Nephron (organoid): ENCODE results near the gene ANXA2R.
"Not testable (repeated sequence)": the region's sequence is repeated elsewhere in the genome, so short reads cannot be mapped to it uniquely, and the experiment has no call there.

Experiments used
- H3K27ac Mint-ChIP-seq, 3 experiments: 2 replicates each; pipeline ENCODE4 v1.8.0; 2020; ENCODE audit warnings: mixed read lengths in 3 of 3, mild to moderate bottlenecking in 2 of 3, moderate library complexity in 1 of 3
- H3K27me3 Mint-ChIP-seq: 2 replicates; pipeline ENCODE4 v1.8.0; 2021; ENCODE audit warnings: low read depth, mild to moderate bottlenecking, moderate library complexity, mixed read lengths
- H3K36me3 Mint-ChIP-seq: 2 replicates; pipeline ENCODE4 v1.8.0; 2020; ENCODE audit warnings: low read depth, mixed read lengths
- H3K4me1 Mint-ChIP-seq: 2 replicates; pipeline ENCODE4 v1.8.0; 2020; ENCODE audit warnings: mixed read lengths
- H3K4me3 Mint-ChIP-seq, 3 experiments: 2 replicates each; pipeline ENCODE4 v1.8.0; 2020; ENCODE audit warnings: mild to moderate bottlenecking in 3 of 3, mixed read lengths in 3 of 3, moderate library complexity in 2 of 3
- H3K9me3 Mint-ChIP-seq: 2 replicates; pipeline ENCODE4 v1.8.0; 2020; ENCODE audit warnings: mixed read lengths
- TF ChIP-seq, protein P1 (sequence below), 3 experiments: fragments of 200-600 bp; sonication (generic); IDR thresholded peaks; one replicate each; pipeline ENCODE4 v1.5.0; 2021; ENCODE audit warnings: antibody characterized with exemption in 3 of 3; ENCODE audit not compliant: unreplicated experiment in 3 of 3

ANXA2R gene

DNA sequence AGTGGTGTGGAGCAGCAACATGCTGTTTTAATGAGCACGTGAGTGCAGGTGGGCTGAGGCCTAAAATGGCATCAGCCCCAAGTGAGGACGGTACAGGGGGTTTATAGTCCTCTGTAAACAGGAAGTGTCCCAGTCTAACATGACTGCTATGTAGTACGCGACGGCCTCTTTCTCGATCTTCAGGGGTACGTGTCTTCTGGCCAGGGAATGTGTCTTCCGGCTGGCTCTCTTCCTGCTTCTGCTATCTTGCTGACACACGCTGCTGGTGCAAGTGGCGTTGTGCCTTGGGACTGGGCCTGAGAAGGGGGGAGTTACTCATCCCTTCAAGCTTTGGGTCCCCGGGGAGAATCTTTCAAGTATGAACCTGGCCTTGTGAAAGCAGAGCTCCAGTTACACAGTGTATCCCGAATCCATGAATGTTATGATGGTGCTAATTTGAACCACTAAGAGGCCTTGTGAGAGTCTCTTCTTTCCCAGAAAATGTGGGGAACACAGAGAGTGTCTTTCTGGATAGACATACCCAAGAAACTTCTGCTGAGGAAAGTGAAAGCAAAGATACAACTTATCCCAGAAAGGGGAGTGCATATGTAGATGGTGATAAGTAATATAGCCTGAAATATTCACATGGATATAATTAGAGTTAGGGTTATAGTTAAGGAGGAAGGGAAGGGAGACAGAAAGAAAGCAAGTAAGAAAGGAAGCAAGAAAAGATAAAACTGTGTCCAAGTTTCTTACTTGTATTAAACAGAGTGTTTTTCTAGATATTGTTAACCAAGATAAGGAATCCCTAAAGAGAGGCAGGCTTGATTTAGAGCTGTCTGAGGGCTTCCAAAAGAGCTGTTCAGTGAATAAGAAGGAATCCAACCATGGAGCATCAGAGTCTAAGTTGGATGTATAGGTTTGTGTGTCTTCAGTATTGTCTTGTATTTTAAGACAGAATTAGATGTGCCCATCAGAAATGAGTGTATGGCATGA lies 35.5 kb upstream of the ANXA2R start:
- peaks cover 13% of the 10 kb centered on the region for H3K4me1 Mint-ChIP-seq
- H3K27me3 Mint-ChIP-seq = peaks cover 3% of the 10 kb centered on the region
- no peaks in the 10 kb centered on the region for H3K9me3 Mint-ChIP-seq
- no peak overlapping the region for H3K4me3 Mint-ChIP-seq
- H3K27ac Mint-ChIP-seq = peak overlapping the region; percentile 10 to 48 (median 13)
- H3K36me3 Mint-ChIP-seq = peaks cover 65% of the 10 kb centered on the region
- TF ChIP-seq, protein P1, sequence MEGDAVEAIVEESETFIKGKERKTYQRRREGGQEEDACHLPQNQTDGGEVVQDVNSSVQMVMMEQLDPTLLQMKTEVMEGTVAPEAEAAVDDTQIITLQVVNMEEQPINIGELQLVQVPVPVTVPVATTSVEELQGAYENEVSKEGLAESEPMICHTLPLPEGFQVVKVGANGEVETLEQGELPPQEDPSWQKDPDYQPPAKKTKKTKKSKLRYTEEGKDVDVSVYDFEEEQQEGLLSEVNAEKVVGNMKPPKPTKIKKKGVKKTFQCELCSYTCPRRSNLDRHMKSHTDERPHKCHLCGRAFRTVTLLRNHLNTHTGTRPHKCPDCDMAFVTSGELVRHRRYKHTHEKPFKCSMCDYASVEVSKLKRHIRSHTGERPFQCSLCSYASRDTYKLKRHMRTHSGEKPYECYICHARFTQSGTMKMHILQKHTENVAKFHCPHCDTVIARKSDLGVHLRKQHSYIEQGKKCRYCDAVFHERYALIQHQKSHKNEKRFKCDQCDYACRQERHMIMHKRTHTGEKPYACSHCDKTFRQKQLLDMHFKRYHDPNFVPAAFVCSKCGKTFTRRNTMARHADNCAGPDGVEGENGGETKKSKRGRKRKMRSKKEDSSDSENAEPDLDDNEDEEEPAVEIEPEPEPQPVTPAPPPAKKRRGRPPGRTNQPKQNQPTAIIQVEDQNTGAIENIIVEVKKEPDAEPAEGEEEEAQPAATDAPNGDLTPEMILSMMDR (IDR thresholded peaks at IDR 0.05; ENCODE audit: unreplicated experiment in 3 of 3) = no peak

DNA sequence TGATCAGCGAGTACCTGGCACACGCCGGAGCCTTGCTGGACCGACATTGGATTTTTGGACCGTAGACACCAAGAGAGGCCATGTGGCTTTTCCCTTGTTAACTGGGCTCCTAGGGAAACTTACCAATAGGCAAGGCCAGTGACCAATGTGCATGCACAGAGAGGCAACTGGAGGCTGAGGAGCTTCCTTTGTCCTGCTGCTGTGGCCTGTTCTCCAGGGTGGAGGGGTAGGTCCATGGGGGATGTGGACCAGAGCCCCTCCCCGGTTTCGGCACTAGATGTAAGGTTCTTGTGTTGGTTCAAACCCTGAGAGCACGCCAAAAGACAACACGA lies 34.8 kb upstream of the ANXA2R start:
- Mint-ChIP-seq H3K27me3 (peaks cover 3% of the 10 kb centered on the region), H3K27ac (peak overlapping the region in 1 of 3 experiments; percentile 10), H3K4me1 (peaks cover 16% of the 10 kb centered on the region), H3K4me3 (no peak overlapping the region), H3K36me3 (peaks cover 67% of the 10 kb centered on the region), H3K9me3 (no peaks in the 10 kb centered on the region)
- TF ChIP-seq, protein P1 (IDR thresholded peaks at IDR 0.05; ENCODE audit: unreplicated experiment in 3 of 3) = no peak

DNA sequence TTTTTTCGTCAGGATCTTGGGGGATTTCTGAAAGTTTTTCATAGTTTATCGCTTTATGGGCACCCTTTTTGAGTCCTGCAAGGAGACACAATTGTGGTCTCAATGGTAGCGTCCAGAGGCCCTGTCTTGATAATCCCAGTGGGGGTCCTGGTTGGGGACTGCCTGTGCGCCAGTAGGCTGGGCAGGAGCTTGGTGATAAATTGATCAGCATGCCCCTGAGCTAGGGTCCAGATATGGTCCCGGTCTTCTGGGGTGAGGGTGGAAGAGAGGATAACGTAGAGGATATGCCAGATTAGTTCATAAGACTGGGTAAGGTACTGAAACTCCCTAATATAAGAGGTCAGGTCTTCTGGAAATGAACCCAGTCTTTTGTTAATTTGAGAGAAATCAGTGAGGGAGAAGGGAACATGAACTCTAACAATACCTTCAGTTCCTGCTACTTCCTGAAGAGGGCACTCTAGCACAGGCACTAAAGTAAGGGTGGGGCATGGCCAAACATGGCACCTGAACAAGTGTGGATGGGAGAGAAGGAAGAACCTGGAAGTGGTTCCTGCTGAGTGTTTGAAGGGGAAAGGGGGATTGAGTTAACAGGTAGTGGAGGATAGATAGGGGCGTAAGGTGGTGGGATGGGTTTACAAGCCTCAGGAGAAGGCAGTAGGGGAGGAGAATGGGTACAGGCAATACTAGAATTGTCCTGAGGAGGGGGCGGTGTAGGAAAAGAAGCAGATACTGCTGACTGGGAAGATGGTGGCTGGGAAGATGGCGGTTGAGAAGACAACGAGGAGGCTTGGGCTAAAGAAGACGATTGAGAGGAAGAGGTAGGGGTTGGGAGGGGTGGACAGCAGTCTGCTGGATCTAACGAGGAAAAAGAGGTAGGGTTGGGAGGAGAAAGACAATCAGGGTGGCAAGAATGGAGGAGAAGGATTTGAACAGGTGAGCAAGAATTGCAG lies 33.8 kb upstream of the ANXA2R start:
- TF ChIP-seq, protein P1 (IDR thresholded peaks at IDR 0.05; ENCODE audit: unreplicated experiment in 3 of 3) = peak in 1 of 3 experiments; percentile 20
- Mint-ChIP-seq H3K27ac (no peak overlapping the region), H3K4me3 (no peak overlapping the region), H3K9me3 (no peaks in the 10 kb centered on the region), H3K36me3 (peaks cover 66% of the 10 kb centered on the region), H3K27me3 (peaks cover 3% of the 10 kb centered on the region), H3K4me1 (peaks cover 18% of the 10 kb centered on the region)

DNA sequence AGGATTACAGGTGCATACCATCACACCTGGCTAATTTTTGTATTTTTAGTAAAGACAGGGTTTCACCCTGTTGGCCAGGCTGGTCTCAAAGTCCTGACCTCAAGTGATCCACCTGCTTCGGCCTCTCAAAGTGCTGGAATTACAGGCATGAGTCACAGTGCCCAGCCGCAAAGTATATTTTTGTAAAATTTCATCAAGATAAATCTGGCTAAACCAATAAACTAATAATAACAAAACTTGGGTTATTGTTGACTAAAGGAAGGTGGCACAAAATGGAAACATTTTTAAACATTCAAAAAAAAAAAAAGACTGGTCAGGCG lies 29.2 kb upstream of the ANXA2R start:
- H3K9me3 Mint-ChIP-seq, H3K27ac Mint-ChIP-seq: not testable (repeated sequence)

DNA sequence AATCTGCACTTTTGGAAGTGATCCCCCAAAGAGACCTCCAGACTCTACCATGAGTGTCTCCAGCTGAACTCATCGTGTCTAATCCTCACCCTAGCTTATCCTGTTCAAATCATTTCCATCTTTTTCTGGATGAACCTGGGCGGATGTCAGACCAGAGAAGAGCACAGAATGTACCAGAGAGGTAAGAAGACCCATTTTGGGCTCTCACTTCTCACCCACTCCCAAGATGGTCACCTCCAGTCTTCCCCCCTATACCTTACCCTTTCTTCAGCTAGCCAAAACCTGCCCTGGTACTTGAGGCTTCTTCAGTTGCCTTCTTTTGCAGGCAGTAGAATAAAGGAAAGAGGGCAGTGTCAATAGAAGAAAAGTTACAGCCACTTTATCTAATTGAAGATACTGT lies 27.9 kb upstream of the ANXA2R start:
- H3K27ac Mint-ChIP-seq = peak overlapping the region; percentile 99 to 100 (median 100)

More for the DNA sequence above, 29.2 kb upstream of the ANXA2R start:
- Mint-ChIP-seq H3K36me3 (peaks cover 38% of the 10 kb centered on the region), H3K4me3 (peak overlapping the region in 1 of 3 experiments; percentile 98), H3K4me1 (peaks cover 25% of the 10 kb centered on the region)
- not testable (repeated sequence) for H3K27me3 Mint-ChIP-seq

More for the DNA sequence above, 27.9 kb upstream of the ANXA2R start:
- TF ChIP-seq, protein P1 (IDR thresholded peaks at IDR 0.05; ENCODE audit: unreplicated experiment in 3 of 3) = no peak
- Mint-ChIP-seq H3K36me3 (peaks cover 25% of the 10 kb centered on the region), H3K27me3 (peaks cover 7% of the 10 kb centered on the region), H3K9me3 (no peaks in the 10 kb centered on the region), H3K4me1 (peaks cover 25% of the 10 kb centered on the region), H3K4me3 (peak overlapping the region; percentile 94 to 98 (median 95))
